Posterior vena cava (tissue), 2 donors: ENCODE measurements around the gene ETF1. TPM values are rescaled to one million over a fixed set of nuclear protein-coding genes. Genes with fewer than 3 reads are reported as not detected.

Experiments used
- DNase-seq: peaks from one replicate; pipeline ENCODE4 v3.0.0-alpha.2; 2020; ENCODE audit warnings: low spot score
- intact Hi-C, 2 donors: fragments of 100-400 bp; cut with DNase I; formaldehyde crosslinking; loops; one replicate each; pipeline versions ENCODE4 v1.14.1 to v1.14.2; 2022 to 2023
- long read RNA-seq, 2 donors: library from polyadenylated mRNA; unstranded; transcript quantifications; one replicate each; pipeline ENCODE4 v2.0.0, GENCODE V29; 2020 to 2021
- total RNA-seq, 2 donors: library from RNA; stranded (reverse); fragmentation: NEBNext Ultra II Directional; extraction: Animal tissue kit (Norgen Biotek cat#: 25700); gene quantifications; one replicate each; pipeline ENCODE4 v1.2.1, GENCODE V29; 2021
- donor health status: DM: yes; HTN: yes; CAD: no.
- donor health status: DM: yes; HTN: yes; CAD: no.

The ETF1 gene
- 100 to 1,000 TPM in 1 of 2 donors, 10 to 100 TPM in 1; 97.2 to 118 TPM for total RNA-seq
- long read RNA-seq, donor 1, transcript ETF1-201 (11 exons, 3,742 nt) = major isoform, 12 of 17 reads
- long read RNA-seq, donor 1, partial matches to known transcripts = 1 of 17 reads
- long read RNA-seq, donor 1, other reads (novel, unspliced or antisense) = 4 of 17 reads
- long read RNA-seq, donor 2, transcript ETF1-201 (11 exons, 3,742 nt) = major isoform, 77 of 103 reads
- long read RNA-seq, donor 2, partial matches to known transcripts = 14 of 103 reads
- long read RNA-seq, donor 2, other reads (novel, unspliced or antisense) = 11 of 103 reads

DNA sequence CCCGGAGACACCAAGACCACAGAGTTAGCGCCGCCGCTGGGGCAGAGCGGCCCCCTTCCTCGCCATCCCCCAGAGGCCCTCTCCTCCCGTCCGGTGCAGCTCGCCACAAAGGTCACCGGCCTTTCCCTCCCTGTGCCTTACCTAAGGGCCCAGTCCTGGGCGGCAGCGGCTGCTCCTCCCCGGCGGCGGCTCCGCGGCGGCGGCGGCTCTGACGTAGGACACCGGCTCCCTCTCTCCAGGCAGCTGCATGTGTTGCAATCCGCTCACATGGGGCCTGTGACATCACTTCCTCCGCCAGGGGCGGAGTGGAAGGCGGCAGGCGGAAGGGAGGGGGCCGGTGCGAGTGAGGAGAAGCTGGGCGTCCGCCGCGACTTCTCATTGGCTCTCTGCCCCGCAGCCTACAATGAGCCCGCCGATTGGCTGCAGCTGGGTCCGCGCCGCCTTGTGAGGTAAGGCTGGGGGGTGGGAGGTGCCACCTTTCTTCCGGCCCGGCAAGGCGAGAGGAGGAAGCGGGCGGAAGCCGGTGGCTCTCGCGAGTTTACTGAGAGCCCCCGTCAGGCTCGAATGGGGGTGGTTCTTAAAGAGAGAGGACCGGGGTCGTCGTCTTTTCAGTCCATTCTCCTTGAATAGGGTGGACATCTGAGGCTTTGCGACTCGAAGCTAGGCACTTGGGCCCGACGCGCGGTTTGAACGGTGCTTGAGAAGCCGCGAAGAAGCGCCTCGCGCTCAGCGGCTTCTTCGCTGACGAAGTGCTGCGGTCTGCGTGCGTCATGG, at the start of gene ETF1:
Gene ETF1, minus strand, starts transcription at position 281 of the 774 bp plus-strand sequence. CDS start 318 bp downstream, outside the sequence.
- intact Hi-C loops = no loop called here
- DNase-seq = peak; percentile 100

DNA sequence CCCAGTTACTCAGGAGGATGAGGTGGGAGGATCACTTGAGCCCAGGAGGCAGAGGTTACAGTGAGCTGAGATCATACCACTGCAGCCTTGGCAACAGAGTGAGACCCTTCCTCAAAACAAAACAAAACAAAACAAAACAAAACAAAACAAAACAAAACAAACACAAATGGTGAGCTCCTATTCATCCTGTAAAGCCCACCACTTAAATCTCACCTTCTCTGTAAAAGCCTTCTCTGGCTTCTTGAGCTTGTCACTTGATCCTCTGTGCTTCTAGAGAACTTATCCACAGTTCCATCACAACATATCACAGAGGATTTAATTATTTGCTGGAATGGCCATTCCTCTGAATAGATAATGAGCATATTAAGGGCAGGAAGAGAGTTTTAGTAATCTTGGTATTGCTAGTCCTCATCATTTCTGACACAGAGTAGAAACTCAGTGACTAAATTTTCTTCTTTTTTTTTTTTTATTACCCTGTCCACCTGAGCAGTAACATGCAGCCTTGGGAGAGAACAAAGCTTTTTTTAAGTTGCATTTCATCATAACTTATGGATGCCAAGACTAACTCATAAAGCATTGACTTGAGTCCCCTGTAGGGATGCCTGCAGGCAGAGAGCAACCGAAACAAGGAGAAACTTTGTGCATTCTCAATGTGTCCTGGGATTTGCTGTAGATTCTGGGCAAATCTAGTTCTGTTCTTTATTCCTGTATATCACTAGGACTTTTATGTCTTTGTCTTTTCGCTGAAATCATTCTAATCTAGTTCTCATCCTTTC, 45.2 kb upstream of the ETF1 start:
- DNase-seq = no peak
- intact Hi-C loops = no loop called here

GRCh38 chr5:138585157-138585556, 42.1 kb upstream of the ETF1 start:
- no peak for DNase-seq
- intact Hi-C loops = no loop called here

DNA sequence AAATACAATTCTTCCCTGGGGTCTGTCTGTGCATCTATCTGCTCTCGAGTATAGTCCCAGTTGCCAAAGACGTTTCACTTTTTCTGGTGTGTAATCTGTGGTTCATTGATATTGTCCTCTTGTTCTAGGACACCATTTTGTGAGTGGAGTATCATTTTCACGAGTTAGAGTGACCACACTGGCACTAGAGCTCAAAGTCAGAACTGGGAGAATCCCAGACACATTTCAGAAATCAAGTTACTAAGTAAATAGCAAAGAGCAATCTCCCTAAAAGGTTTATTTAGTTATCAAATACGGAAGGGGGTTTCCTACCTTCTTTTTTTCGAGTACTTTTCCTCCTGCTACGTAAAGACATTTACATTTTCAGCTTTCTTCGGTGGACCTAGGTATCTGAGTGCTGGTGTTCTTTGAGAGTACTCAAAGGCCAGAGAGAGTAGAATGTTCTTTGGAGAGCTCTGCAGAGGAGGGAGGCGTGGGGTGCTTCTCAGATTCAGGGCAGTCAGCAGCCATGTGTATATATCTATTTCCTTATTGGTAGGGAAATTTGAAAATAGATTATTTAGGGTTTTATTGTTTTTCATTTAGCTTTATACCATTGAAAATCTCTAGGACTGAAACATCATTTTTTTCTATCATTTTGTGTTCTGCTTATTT, 41.1 kb upstream of the ETF1 start:
- intact Hi-C loops = no loop called here

GRCh38 chr5:138582959-138583358, 39.9 kb upstream of the ETF1 start:
- DNase-seq = no peak
- intact Hi-C loops = no loop called here

More for the DNA sequence above, 41.1 kb upstream of the ETF1 start:
- no peak for DNase-seq

DNA sequence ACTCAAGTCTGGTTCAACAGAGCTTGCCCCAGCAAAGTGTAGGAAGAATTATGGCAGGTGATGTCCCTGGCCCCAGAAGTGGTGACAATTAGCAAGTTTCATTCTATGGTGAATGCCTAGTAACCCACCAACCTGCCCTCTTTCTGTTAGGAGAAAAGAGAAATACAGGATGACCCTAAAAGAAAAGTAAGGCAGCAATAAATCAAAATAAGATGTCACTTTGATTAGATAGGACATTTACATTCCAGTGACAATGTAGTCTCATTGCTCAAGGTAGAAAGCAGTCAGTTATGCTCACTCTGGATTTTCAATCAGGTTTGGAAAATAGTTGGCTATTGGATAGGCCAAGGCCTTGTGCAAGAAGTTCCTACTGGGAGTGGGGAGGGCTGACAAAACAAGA, 37.7 kb upstream of the ETF1 start:
- intact Hi-C loops = no loop called here

DNA sequence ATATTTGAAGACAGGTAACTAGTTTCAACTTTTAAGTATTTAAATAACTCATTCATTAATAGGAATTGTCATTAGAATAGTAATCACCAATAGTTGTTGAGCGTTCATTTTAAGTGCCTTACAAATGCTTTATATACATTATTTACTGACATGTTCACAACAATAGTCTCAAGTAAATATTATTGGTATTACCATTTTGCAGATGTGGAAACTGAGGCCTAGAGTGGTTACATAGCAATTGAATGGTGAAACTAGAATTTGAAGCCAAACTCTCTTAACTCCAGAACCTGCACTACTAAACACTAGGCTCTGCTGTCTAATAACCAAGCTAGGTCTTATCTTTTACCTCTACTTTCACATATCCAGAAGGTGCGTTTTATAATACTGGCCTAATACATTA, 37.0 kb upstream of the ETF1 start:
- intact Hi-C loops = no loop called here
- DNase-seq = no peak

More for the DNA sequence above, 37.7 kb upstream of the ETF1 start:
- no peak for DNase-seq

DNA sequence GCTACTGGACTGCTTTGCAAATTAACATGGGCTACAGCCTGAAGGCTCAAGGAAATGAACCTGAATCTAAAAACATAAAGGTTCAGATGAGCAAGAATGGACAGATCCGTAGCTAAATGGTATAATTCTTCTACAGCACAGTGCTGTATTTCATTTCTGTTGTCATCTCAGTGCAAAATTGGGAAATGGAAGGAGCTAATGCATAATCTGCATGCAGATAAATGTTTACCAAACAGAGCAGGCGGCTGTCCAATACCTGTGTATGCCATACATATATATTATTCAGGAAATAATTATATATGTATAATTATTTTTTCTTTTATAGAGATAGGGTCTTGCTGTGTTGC, 36.5 kb upstream of the ETF1 start:
- intact Hi-C loops = loop anchor here in 1 of 2 donors (10.0 kb wide), 2 partner anchors 175 to 685 kb away; partner anchors contain the start of gene CTNNA1
- DNase-seq = no peak

DNA sequence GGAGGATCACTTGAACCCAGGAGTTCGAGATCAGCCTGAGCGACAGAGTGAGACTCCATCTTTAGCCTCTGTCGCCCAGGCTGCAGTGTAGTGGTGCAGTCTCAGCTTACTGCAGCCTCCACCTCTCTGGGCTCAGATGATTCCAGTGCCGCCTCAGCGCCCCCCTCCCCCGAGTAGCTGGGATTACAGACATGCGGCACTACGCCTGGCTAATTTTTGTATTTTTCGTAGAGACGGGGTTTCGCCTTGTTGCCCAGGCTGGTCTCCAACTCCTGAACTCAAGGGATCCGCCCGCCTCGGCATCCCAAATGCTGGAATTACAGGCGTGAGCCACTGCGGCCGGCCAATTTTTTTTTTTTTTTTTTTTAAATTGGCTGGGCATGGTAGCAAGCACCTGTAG, 34.4 kb upstream of the ETF1 start:
- intact Hi-C loops = loop anchor here in 1 of 2 donors (10.0 kb wide), 2 partner anchors 177 to 687 kb away; partner anchors contain the start of gene CTNNA1
- no peak for DNase-seq

- intact Hi-C loops = loop anchor here in 1 of 2 donors (10.0 kb wide), 2 partner anchors 179 to 689 kb away; partner anchors contain the start of gene CTNNA1
- peak; percentile 99 for DNase-seq
Observed at GRCh38 chr5:138575194-138576015, 32.4 kb upstream of the ETF1 start, which contains the start of gene HSPA9. Gene HSPA9 (minus strand): TSS chr5:138575401. CDS start chr5:138575318, 83 bp downstream.

DNA sequence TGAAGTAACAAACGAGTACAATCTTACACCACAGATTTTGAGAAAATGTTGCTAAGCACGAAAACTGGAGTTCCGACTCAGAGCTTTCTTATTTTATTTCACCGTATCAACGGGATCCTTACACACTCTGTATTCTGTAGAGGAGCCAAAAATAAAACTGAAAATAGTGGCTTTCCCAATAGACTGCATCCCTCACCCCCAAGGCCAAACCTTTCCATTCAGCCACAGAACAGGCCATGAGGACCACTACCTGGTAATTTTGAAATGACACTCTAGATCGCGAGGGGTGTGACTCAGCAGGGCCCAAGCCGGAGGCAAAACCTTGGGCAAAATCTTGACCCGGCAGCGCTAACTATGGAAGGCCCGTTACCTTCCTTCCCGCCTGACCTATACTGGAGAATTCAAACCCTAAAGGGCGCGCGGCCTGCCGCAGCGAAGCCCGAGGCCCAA, 31.7 kb upstream of the ETF1 start:
- DNase-seq = no peak
- intact Hi-C loops = loop anchor here in 1 of 2 donors (10.0 kb wide), 2 partner anchors 180 to 690 kb away; partner anchors contain the start of gene CTNNA1

DNA sequence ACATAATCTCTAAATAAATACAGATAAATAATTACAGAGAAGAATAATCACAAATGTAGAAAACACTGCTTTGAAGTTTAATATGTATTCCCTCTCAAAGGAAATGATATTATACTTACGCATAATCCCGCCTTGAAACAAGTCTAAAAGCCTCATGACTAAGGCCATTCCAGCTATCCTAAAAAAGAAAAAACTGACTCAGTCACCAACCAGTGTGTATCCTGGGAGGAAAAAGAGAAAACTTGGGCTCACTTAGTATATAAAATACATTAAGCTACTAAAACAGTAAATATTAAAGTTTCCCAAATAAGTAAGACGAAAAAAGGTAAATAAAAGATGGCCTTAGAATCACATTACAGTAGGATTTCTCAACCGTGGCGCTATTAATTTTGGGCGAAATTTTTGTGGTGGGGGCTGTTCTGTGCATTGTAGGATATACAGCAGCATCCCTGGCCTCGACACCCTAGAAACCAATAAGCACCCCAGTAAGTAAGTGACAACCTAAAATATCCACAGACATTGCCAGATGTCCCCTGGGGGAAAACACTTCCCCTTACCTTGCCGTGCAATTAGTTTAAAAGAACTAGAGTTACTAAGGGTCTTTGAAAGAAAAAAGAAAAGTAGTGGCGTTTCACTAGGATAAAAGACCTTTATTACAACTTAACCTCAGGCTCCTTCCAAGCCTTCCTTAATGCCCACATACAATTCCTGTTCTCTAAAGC, 31.1 kb upstream of the ETF1 start:
- intact Hi-C loops = loop anchor here in 1 of 2 donors (10.0 kb wide), 2 partner anchors 181 to 691 kb away; partner anchors contain the start of gene CTNNA1
- DNase-seq = no peak

DNA sequence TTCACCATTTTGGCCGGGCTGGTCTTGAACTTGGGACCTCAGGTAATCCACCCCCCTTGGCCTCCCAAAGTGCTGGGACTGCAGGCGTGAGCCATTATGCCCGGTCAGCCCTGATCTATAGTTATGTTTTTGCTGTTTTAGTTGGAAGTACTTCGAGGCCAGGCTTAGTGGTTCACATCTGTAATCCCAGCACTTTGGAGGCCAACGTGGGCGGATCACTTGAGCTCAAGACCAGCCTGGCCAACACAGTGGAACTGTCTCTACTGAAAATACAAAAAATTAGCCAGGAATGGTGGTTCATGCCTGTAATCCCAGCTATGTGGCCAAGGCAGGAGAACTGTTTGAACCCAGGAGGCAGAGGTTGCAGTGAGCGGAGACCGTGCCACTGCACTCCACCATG, 30.2 kb upstream of the ETF1 start:
- DNase-seq = no peak
- intact Hi-C loops = loop anchor here in 1 of 2 donors (10.0 kb wide), 2 partner anchors 182 to 692 kb away; partner anchors contain the start of gene CTNNA1

DNA sequence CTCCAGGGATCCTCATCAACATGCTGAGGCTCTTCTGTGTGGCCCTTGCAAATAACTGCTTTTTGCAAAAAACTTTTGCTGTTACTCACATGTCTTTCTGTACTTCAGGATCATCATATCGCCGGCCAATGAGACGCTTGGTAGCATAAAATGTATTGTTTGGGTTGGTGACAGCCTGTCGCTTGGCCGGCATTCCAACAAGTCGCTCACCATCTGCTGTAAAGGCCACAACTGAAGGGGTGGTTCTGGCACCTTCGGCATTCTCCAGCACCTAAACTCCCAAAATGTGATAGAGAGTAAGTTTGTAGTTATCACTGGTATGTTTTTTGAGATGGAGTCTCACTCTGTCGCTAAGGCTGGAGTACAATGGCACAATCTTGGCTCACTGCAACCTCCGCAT, 27.8 kb upstream of the ETF1 start:
- no peak for DNase-seq
- intact Hi-C loops = loop anchor here in 1 of 2 donors (10.0 kb wide), 2 partner anchors 184 to 694 kb away; partner anchors contain the start of gene CTNNA1

DNA sequence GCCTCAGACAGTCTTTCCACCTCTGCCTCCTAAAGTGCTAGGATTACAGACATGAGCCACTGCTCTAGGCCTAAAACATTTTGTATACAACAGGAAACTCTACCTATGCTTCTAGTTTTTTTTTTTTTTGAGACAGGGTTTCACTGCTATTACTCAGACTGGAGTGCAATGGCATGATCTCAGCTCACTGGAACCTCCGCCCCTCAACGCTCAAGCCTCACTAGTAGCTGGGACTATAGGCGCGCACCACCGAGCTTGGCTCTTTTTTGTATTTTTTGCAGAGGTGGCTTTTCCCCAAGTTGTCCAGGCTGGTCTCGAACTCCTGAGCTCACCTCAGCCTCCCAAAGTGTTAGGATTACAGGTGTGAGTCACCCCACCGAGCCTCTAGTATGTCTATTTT, 26.7 kb upstream of the ETF1 start:
- intact Hi-C loops = loop anchor here in 1 of 2 donors (10.0 kb wide), 2 partner anchors 185 to 695 kb away; partner anchors contain the start of gene CTNNA1
- no peak for DNase-seq

GRCh38 chr5:138568061-138568824, 25.2 kb upstream of the ETF1 start:
- intact Hi-C loops = no loop called here
- DNase-seq = no peak
